GM12872 (cell line): Measurements from ENCODE around the gene HOXD11.

Source experiments
- TF ChIP-seq, protein P1 (sequence below): IDR thresholded peaks from 3 replicates; pipeline ENCODE4 v1.5.1; 2011; ENCODE audit warnings: low read depth, mild to moderate bottlenecking, low read length, moderate library complexity; ENCODE audit not compliant: insufficient read depth

HOXD11 gene

DNA sequence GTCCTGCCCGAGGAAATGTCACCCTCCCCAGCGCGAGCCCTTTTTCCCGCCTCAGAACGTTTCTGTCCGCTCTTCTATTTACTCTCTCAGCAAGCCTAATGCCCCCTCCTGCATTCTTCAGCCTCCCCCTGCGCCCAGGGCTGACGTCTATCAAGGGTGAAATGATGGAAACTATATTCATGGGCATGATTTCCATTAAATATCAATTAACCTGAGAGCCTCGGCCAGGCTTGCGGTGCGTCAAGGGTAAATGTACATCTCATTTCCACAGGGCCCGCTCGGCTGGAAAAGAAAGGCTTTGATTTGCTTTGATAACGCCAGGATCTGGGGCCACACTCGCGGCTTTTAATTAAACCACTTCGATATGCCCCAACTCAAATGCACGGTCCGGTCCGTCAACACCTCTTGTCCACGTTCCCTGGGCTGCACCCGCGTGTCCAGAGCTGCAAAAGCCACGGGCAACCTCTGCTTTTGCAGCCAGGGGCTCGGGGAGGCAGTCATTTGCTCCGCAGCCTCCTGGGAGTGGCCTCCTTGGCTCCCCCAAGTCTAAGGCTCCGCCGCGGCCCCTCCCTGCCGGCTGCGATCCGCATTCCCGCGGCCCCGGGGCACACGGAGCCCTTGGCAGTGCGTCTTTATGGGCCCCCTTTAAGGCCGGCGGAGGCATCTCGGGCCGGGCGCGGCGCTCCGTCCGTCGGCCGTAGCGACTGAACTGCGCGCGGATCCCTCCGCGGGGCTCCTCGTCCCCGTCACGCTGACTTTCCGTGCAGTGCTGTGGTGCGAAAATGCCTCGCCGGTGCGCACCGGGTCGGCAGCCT, 22.1 kb downstream of the HOXD11 start, which contains the start of gene HOXD8:
TSS of gene HOXD8 (plus strand) at position 724 of the 815 bp plus-strand sequence. CDS start 662 bp downstream, outside the sequence.
- TF ChIP-seq, protein P1, sequence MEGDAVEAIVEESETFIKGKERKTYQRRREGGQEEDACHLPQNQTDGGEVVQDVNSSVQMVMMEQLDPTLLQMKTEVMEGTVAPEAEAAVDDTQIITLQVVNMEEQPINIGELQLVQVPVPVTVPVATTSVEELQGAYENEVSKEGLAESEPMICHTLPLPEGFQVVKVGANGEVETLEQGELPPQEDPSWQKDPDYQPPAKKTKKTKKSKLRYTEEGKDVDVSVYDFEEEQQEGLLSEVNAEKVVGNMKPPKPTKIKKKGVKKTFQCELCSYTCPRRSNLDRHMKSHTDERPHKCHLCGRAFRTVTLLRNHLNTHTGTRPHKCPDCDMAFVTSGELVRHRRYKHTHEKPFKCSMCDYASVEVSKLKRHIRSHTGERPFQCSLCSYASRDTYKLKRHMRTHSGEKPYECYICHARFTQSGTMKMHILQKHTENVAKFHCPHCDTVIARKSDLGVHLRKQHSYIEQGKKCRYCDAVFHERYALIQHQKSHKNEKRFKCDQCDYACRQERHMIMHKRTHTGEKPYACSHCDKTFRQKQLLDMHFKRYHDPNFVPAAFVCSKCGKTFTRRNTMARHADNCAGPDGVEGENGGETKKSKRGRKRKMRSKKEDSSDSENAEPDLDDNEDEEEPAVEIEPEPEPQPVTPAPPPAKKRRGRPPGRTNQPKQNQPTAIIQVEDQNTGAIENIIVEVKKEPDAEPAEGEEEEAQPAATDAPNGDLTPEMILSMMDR = no peak

DNA sequence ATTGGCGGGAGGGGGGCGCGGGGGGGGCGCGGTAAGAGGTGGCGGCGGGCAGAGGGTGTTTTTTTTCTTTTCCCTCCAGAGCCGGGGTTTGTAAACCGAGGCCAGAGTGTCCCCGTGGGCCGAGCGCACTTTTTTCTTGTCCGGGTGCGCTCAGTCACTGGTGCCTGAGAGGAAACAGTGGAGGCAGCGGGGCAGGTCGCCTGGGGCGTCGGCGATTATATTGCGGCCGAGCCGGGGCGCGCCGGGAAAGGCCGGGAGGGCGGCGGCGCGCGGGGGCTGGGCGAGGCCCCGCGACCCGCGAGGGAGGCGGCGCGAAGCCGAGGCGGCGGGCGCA, 22.7 kb downstream of the HOXD11 start:
- TF ChIP-seq, protein P1 = no peak

DNA sequence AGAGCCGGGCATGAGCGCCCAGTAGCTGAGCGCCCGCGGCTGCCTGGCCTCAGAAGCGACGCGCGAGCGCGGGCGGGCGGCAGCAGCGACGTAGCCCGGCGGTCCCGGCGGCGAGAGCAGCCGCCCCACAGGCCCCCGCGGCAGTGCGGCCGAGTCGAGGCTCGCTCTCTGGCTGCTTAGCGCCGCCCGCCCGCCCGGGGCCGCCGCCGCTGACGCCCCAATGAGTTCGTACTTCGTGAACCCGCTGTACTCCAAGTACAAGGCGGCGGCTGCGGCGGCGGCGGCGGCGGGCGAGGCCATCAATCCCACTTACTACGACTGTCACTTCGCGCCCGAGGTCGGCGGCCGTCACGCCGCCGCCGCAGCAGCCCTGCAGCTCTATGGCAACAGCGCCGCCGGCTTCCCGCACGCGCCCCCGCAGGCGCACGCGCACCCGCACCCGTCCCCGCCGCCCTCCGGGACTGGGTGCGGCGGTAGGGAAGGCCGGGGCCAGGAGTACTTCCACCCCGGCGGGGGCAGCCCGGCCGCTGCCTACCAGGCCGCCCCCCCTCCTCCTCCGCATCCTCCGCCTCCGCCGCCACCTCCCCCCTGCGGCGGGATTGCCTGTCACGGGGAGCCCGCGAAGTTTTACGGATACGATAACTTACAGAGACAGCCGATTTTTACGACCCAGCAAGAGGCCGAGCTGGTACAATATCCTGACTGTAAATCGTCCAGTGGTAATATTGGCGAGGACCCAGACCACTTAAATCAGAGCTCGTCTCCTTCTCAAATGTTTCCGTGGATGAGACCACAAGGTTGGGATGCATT, 23.3 kb downstream of the HOXD11 start:
- TF ChIP-seq, protein P1 = no peak

DNA sequence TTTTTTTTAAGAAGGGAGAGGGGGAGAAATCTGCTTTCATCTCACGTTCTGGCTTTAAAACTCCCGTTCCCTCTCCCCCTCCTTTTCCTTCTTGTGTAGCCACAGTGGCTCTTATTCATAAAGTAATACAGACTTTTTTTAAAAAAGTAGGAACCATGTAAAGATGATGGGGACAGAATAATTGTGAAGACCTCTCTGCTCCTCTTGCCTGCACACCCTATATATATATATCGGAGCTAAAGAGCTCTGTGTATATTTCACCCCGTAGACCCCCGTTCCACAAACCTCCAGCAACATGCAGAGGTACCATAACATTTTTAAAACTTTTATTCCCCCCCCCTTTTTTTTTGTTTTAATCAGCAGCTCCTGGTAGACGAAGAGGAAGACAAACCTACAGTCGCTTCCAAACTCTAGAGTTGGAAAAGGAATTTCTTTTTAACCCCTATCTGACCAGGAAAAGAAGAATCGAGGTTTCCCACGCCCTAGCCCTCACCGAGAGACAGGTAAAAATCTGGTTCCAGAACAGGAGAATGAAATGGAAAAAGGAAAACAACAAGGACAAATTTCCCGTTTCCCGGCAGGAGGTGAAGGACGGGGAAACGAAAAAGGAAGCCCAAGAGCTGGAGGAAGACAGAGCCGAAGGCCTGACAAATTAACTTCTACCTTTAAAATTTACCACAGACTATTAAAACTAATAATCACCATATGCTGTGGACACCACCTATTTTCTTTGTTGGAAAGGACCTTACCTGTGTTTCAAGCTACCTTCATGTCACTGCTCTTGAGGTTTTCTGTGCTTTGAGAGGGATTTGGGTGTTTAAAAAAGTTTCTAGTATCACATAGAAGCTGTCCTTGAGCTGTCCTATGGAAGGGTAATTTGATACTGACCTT, 24.1 kb downstream of the HOXD11 start:
- TF ChIP-seq, protein P1 = no peak

DNA sequence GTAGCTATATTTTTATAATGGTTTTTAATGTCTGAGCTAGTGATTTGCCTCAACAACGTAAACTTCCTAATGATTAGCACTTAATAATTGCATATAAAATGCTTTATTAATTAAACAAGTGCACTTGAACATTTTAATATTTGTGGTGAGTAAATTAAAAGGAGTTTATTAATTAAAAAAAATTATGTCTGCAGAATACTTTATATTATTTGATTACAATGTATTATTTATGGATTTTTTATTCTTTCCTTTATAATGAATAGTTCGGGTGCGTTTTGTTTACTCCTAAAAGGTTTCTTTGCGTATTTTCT, 24.7 kb downstream of the HOXD11 start:
- TF ChIP-seq, protein P1 = no peak

DNA sequence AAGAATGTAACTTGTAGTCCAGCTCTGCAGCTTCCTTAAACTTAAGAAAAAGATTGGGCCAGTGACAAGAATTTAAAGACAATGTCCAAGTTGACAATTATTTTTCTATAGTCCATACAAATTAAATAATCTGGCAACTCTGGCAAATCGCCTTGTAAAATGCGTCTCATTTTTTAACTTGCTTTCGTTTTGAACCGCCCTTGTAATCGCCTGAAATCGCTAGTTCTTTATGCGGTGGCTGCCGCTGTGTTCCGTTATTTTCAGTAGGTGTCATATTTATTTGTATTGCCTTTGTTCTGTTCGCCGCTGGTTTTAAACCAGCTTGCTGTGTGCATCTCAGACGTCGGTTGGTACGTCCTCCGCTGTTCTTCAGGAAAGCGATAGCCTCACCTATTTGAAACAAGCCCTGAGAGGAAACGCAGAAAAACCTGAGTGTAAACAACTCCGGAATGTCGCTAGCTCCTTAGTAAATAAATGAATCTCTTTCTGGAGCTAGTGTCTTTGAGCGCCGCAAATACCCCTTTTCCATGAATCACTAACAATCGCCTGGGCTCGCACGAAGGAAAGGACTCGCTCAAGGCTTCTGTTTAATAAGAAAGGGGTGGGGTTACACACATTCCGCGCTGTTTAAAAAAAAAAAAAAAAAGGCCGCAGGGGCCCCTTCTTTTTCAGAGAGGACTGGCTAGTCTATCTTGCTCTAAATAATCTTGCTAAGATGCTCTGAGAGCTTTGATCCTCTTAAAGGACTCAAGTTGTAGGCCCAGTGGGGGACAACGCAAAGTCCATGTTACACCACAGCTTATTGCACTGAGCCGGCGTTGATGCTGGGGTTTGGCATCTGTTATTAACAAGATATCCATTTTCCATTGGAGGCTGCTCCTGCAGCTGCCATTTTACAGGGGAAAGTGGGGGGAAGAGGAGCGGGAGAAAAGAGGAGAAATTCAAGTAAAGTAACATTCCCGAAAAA, 25.4 kb downstream of the HOXD11 start:
- TF ChIP-seq, protein P1 = no peak
